ENCODE data around the gene SLC2A14.
"Not testable (repeated sequence)": the region's sequence is repeated elsewhere in the genome, so short reads cannot be mapped to it uniquely, and the experiment has no call there.

SLC2A14 gene

DNA sequence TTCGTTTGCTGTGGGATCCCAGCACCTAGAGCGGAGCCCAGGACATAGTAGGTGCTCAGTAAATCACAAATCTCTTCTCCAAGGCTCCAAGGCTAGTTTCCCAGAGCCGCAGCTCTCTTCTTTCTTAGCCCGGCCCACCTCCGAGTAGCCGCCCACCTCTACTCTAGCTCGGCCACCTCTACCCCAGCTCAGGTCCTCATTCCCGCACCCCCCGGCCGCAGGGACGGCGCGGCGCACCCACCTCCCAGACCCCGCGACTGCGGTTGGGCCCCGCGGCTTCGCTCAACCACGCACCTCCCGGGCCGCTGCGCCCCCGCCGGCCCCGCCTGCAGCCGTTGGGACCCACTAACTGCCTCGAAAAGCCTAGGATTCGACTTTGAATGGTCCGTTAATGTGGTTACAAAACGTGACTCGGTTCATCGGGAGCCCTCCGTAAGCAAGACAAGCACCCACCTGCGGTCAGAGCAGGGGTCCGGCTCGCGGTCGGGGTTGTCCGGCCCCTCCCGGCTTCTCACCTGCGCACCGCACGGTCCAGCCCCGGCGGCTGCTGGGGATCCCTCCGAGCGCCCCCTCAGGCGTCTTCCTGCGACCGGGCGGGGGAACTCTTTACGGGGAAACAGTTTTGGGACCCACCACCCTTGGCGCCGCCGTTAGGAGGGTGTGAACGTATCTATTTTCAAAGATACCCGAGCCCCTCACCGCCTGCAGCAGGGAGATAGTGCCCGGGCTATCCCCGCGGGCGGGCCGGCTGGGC lies at the start of gene SLC2A14:
Gene SLC2A14, minus strand, starts transcription at position 350 of the 754 bp plus-strand sequence. CDS start 3,035 bp downstream, outside the sequence.
- Histone ChIP-seq H3K9ac (ENCODE audit: low read length) (no peak within 1 kb of the TSS), H4K20me1 (ENCODE audit: low read depth, low read length) (no peaks in the 10 kb centered on the region), H3K36me3 (ENCODE audit: low read length) (no peaks in the 10 kb centered on the region), H3K27ac (ENCODE audit: low read depth, low read length) (no peak within 1 kb of the TSS), H3K27me3 (ENCODE audit: low read length) (no peaks in the 10 kb centered on the region), H3K79me2 (ENCODE audit: insufficient read depth, low read length) (no peaks in the 10 kb centered on the region), H2AFZ (ENCODE audit: low read depth, low read length, severe bottlenecking) (no peak within 1 kb of the TSS), H3K9me3 (ENCODE audit: insufficient read depth, low read length) (no peaks in the 10 kb centered on the region), H3K9me2 (replicated peaks; ENCODE audit: insufficient read depth, low read length) (no peaks in the 10 kb centered on the region), H3K4me3 (ENCODE audit: insufficient read depth, low read length, poor library complexity, severe bottlenecking) (no peak within 1 kb of the TSS), H3K4me2 (ENCODE audit: low read depth, low read length, poor library complexity, severe bottlenecking) (no peak within 1 kb of the TSS), H3F3A (ENCODE audit: insufficient read depth) (no peaks in the 10 kb centered on the region)
- TF ChIP-seq EZH2phosphoT487 (conservative IDR thresholded peaks at IDR 0.05; ENCODE audit: low read length), result no peak
- TF ChIP-seq, protein P1, sequence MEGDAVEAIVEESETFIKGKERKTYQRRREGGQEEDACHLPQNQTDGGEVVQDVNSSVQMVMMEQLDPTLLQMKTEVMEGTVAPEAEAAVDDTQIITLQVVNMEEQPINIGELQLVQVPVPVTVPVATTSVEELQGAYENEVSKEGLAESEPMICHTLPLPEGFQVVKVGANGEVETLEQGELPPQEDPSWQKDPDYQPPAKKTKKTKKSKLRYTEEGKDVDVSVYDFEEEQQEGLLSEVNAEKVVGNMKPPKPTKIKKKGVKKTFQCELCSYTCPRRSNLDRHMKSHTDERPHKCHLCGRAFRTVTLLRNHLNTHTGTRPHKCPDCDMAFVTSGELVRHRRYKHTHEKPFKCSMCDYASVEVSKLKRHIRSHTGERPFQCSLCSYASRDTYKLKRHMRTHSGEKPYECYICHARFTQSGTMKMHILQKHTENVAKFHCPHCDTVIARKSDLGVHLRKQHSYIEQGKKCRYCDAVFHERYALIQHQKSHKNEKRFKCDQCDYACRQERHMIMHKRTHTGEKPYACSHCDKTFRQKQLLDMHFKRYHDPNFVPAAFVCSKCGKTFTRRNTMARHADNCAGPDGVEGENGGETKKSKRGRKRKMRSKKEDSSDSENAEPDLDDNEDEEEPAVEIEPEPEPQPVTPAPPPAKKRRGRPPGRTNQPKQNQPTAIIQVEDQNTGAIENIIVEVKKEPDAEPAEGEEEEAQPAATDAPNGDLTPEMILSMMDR (IDR thresholded peaks at IDR 0.05; ENCODE audit: insufficient read depth, low read length, poor library complexity, severe bottlenecking), result no peak

DNA sequence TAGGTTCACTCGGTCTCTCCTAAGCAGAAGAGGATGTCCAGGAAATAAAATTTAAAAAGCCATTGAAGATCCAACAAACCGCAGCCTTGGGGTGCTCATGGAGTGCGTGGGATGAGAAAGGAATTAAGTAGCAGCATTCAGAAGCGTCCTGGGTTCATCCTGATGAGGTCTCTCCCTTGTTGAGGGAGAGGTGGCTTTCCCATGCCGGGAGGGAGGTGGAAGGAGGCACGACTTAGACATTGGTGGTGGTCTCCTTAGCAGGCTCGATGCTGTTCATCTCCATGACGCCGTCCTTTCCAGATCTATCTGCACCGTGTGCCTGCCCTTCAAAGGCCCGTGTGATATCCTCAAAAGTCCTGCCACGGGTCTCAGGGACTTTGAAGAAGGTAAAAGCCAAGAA lies 48.5 kb upstream of the SLC2A14 start:
- not testable (repeated sequence) for H3K27me3 ChIP-seq (ENCODE audit: low read length); H3K9ac ChIP-seq (ENCODE audit: low read length); H3K27ac ChIP-seq (ENCODE audit: low read depth, low read length); H3K9me3 ChIP-seq (ENCODE audit: insufficient read depth, low read length); H3K79me2 ChIP-seq (ENCODE audit: insufficient read depth, low read length); H3K9me2 ChIP-seq (replicated peaks; ENCODE audit: insufficient read depth, low read length); H2AFZ ChIP-seq (ENCODE audit: low read depth, low read length, severe bottlenecking); H4K20me1 ChIP-seq (ENCODE audit: low read depth, low read length); H3K36me3 ChIP-seq (ENCODE audit: low read length); H3F3A ChIP-seq (ENCODE audit: insufficient read depth); H3K4me2 ChIP-seq (ENCODE audit: low read depth, low read length, poor library complexity, severe bottlenecking); H3K4me3 ChIP-seq (ENCODE audit: insufficient read depth, low read length, poor library complexity, severe bottlenecking)

DNA sequence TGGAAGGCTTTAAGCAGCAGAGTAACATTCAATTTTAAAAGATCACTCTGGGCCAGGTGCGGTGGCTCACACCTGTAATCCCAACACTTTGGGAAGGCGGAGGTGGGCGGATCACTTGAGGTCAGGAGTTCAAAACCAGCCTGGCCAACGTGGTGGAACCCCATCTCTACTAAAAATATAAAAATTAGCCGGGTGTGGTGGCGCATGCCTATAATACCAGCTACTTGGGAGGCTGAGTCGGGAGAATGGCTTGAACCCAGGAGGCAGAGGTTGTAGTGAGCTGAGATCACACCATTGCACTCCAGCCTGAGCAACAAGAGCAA lies 45.5 kb upstream of the SLC2A14 start:
- not testable (repeated sequence) for H3K27ac ChIP-seq (ENCODE audit: low read depth, low read length); H3K4me3 ChIP-seq (ENCODE audit: insufficient read depth, low read length, poor library complexity, severe bottlenecking); H3F3A ChIP-seq (ENCODE audit: insufficient read depth); H4K20me1 ChIP-seq (ENCODE audit: low read depth, low read length); H3K36me3 ChIP-seq (ENCODE audit: low read length); H3K9me2 ChIP-seq (replicated peaks; ENCODE audit: insufficient read depth, low read length); H3K27me3 ChIP-seq (ENCODE audit: low read length); H2AFZ ChIP-seq (ENCODE audit: low read depth, low read length, severe bottlenecking); H3K9me3 ChIP-seq (ENCODE audit: insufficient read depth, low read length); H3K79me2 ChIP-seq (ENCODE audit: insufficient read depth, low read length); H3K4me2 ChIP-seq (ENCODE audit: low read depth, low read length, poor library complexity, severe bottlenecking); H3K9ac ChIP-seq (ENCODE audit: low read length)

DNA sequence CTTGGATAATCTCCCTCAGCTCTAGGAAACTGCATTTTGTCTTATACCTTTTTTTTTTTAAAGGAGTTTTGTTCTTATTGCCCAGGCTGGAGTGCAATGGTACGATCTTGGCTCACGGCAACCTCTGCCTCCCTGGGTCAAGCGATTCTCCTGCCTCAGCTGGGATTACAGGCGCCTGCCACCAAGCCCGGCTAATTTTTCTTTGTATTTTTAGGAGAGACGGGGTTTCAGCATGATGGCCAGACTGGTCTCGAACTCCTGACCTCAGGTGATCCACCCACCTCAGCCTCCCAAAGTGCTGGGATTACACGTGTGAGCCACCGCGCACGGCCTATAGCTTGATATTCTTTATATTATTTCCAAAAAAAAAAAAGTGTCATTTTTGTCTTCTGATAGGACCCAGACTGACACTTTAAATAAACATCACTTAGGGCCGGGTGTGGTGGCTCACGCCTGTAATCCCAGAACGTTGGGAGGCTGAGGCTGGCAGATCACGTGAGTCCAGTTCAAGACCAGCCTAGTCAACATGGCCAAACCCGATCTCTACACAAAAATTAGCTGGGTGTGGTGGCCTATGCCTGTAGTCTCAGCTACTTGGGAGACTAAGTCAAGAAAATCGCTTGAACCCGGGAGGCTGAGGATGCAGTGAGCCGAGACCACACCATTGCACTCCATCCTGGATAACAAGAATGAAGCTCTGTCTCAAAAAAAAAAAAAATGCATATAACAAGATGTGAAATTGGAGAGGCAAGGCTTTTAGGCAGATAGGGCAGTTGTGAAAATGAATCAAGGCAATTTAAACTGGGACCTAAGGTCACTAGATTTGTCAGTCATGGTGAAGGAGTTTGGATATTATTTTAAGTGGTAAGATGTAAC lies 44.9 kb upstream of the SLC2A14 start:
- no peak overlapping the region for H2AFZ ChIP-seq (ENCODE audit: low read depth, low read length, severe bottlenecking)
- no peak overlapping the region for H3K4me2 ChIP-seq (ENCODE audit: low read depth, low read length, poor library complexity, severe bottlenecking)
- H4K20me1 ChIP-seq (ENCODE audit: low read depth, low read length), result no peaks in the 10 kb centered on the region
- no peaks in the 10 kb centered on the region for H3K27me3 ChIP-seq (ENCODE audit: low read length)
- no peaks in the 10 kb centered on the region for H3F3A ChIP-seq (ENCODE audit: insufficient read depth)
- no peak overlapping the region for H3K27ac ChIP-seq (ENCODE audit: low read depth, low read length)
- no peak for TF ChIP-seq EZH2phosphoT487 (conservative IDR thresholded peaks at IDR 0.05; ENCODE audit: low read length)
- TF ChIP-seq, protein P1 (IDR thresholded peaks at IDR 0.05; ENCODE audit: insufficient read depth, low read length, poor library complexity, severe bottlenecking), result no peak
- no peaks in the 10 kb centered on the region for H3K36me3 ChIP-seq (ENCODE audit: low read length)
- no peaks in the 10 kb centered on the region for H3K79me2 ChIP-seq (ENCODE audit: insufficient read depth, low read length)
- no peaks in the 10 kb centered on the region for H3K9me3 ChIP-seq (ENCODE audit: insufficient read depth, low read length)
- no peaks in the 10 kb centered on the region for H3K9me2 ChIP-seq (replicated peaks; ENCODE audit: insufficient read depth, low read length)
- no peak overlapping the region for H3K4me3 ChIP-seq (ENCODE audit: insufficient read depth, low read length, poor library complexity, severe bottlenecking)
- H3K9ac ChIP-seq (ENCODE audit: low read length), result no peak overlapping the region
